ENCODE measurements around the gene CARD10. TPM values are rescaled to one million over a fixed set of nuclear protein-coding genes. Genes with fewer than 3 reads are reported as not detected.
A peak's percentile ranks its signal among the peaks of the same experiment; 100 is the strongest.

The CARD10 gene
- total and polyA plus RNA-seq, 2 of the 13 experiments (the other 11 are each of a cell fraction or from before 2014, with no cell fraction given) = 35.2 to 55.8 TPM

- no peak for TF ChIP-seq ZNF766 (CRISPR knock-in tag; IDR thresholded peaks at IDR 0.05; ENCODE audit: borderline replicate concordance)
- no peak for TF ChIP-seq ZNF670 (CRISPR knock-in tag; IDR thresholded peaks at IDR 0.05; ENCODE audit: borderline replicate concordance)
- no peak for TF ChIP-seq ISL2 (CRISPR knock-in tag; IDR thresholded peaks at IDR 0.05)
- no peak for TF ChIP-seq ZC3H4 (CRISPR knock-in tag; IDR thresholded peaks at IDR 0.05; ENCODE audit: borderline replicate concordance)
- no peak for TF ChIP-seq ZNF883 (CRISPR knock-in tag; IDR thresholded peaks at IDR 0.05; ENCODE audit: not compliant biosample characterization)
- peak; percentile 36; the same call in 1 of the 2 replicates for TF ChIP-seq SAP130 (CRISPR knock-in tag; IDR thresholded peaks at IDR 0.05; ENCODE audit: low read depth)
- TF ChIP-seq ZFP1 (CRISPR knock-in tag; IDR thresholded peaks at IDR 0.05) = no peak
- TF ChIP-seq ZSCAN12 (CRISPR knock-in tag; IDR thresholded peaks at IDR 0.05) = no peak
- no peak for TF ChIP-seq ATAD3A (CRISPR knock-in tag; IDR thresholded peaks at IDR 0.05)
- no peak for TF ChIP-seq HOXA7 (CRISPR knock-in tag; IDR thresholded peaks at IDR 0.05)
- TF ChIP-seq MTF2 (CRISPR knock-in tag; IDR thresholded peaks at IDR 0.05; ENCODE audit: borderline replicate concordance) = peak; percentile 68; the same call in 1 of the 2 replicates
- no peak for TF ChIP-seq RARG (CRISPR knock-in tag; IDR thresholded peaks at IDR 0.05; ENCODE audit: low read depth)
- peak; percentile 32; the same call in 1 of the 2 replicates for TF ChIP-seq RXRA (CRISPR knock-in tag; IDR thresholded peaks at IDR 0.05)
- no peak for TF ChIP-seq THAP8 (CRISPR knock-in tag; IDR thresholded peaks at IDR 0.05; ENCODE audit: borderline replicate concordance)
- TF ChIP-seq KLF6 (CRISPR knock-in tag; IDR thresholded peaks at IDR 0.05) = no peak
- TF ChIP-seq AHR (CRISPR knock-in tag; IDR thresholded peaks at IDR 0.05) = no peak
- TF ChIP-seq CREM (IDR thresholded peaks at IDR 0.05) = no peak
- TF ChIP-seq CREM (CRISPR knock-in tag; IDR thresholded peaks at IDR 0.05) = no peak
- peak; percentile 82 for TF ChIP-seq ZNF296 (CRISPR knock-in tag; conservative IDR thresholded peaks at IDR 0.05)
- no peak for TF ChIP-seq PAWR (CRISPR knock-in tag; IDR thresholded peaks at IDR 0.05; ENCODE audit: borderline replicate concordance)
- no peak for TF ChIP-seq SMYD3 (CRISPR knock-in tag; IDR thresholded peaks at IDR 0.05)
- 0 out of 2 replicates have a peak, but pooled peaks have one; percentile 34 for TF ChIP-seq RBFOX2 (IDR thresholded peaks at IDR 0.05; ENCODE audit: low read depth, low read length)
- no peak for TF ChIP-seq ZNF761 (CRISPR knock-in tag; conservative IDR thresholded peaks at IDR 0.05)
- no peak for TF ChIP-seq ZNF605 (CRISPR knock-in tag; IDR thresholded peaks at IDR 0.05)
- TF ChIP-seq ZNF850 (CRISPR knock-in tag; conservative IDR thresholded peaks at IDR 0.05) = no peak
- TF ChIP-seq ZNF691 (CRISPR knock-in tag; IDR thresholded peaks at IDR 0.05; ENCODE audit: borderline replicate concordance, low read depth) = no peak
- TF ChIP-seq RAD51 (IDR thresholded peaks at IDR 0.05; ENCODE audit: borderline replicate concordance) = no peak
- TF ChIP-seq PCBP1 (IDR thresholded peaks at IDR 0.05; ENCODE audit: borderline replicate concordance, low read depth, low read length) = no peak
- no peak for TF ChIP-seq NR2C2 (CRISPR knock-in tag; IDR thresholded peaks at IDR 0.05; ENCODE audit: borderline replicate concordance)
- TF ChIP-seq MIER3 (CRISPR knock-in tag; IDR thresholded peaks at IDR 0.05; ENCODE audit: borderline replicate concordance) = no peak
- no peak for TF ChIP-seq TBL1XR1 (IDR thresholded peaks at IDR 0.05; ENCODE audit: borderline replicate concordance, low read length, partially characterized antibody)
- no peak for TF ChIP-seq KDM6A (CRISPR knock-in tag; IDR thresholded peaks at IDR 0.05; ENCODE audit: low read depth)
- no peak for TF ChIP-seq HMG20B (CRISPR knock-in tag; conservative IDR thresholded peaks at IDR 0.05)
- no peak for TF ChIP-seq MBNL3 (CRISPR knock-in tag; conservative IDR thresholded peaks at IDR 0.05)
- TF ChIP-seq ZNF496 (CRISPR knock-in tag; IDR thresholded peaks at IDR 0.05; ENCODE audit: insufficient replicate concordance) = no peak
Observed at GRCh38 chr22:37486224-37486845, 32.9 kb downstream of the CARD10 start, which contains the start of gene MFNG (continued).

Measured in HepG2 (cell line).